Fibroblast of peridontal ligament (primary cell): ENCODE data around the gene PDE9A.
A peak's percentile ranks its signal among the peaks of the same experiment; 100 is the strongest.

ENCODE experiments used
- DNase-seq: peaks from one replicate; pipeline ENCODE4 v3.0.0-alpha.2; 2010; ENCODE audit errors: extremely low read depth

PDE9A gene

DNA sequence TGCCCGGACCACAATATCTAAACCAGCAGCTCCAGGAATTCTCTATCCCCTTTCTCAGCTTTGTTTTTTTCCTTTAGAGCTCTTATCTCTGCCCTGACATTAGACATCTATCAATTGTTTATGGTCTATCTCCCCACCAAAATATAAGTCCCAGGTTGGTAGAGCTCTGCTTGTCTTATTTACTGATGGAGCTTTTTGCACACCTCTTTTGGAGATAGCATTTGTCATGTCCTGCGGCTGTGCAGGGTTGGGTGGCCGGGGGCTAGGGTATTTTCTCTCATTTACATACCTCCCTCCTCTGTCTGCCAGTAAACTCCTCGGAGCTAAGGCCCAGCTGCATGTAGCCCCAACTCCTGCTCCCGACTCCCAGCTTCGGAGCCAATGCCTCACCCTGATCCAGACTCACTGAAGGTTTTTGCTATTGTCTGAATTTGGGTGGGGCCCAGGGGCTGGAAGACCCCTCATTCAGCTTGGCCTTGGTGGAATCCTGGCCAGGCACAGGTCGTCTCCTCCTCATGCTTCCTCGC is 11.1 kb upstream of the PDE9A start:
- DNase-seq = no peak

DNA sequence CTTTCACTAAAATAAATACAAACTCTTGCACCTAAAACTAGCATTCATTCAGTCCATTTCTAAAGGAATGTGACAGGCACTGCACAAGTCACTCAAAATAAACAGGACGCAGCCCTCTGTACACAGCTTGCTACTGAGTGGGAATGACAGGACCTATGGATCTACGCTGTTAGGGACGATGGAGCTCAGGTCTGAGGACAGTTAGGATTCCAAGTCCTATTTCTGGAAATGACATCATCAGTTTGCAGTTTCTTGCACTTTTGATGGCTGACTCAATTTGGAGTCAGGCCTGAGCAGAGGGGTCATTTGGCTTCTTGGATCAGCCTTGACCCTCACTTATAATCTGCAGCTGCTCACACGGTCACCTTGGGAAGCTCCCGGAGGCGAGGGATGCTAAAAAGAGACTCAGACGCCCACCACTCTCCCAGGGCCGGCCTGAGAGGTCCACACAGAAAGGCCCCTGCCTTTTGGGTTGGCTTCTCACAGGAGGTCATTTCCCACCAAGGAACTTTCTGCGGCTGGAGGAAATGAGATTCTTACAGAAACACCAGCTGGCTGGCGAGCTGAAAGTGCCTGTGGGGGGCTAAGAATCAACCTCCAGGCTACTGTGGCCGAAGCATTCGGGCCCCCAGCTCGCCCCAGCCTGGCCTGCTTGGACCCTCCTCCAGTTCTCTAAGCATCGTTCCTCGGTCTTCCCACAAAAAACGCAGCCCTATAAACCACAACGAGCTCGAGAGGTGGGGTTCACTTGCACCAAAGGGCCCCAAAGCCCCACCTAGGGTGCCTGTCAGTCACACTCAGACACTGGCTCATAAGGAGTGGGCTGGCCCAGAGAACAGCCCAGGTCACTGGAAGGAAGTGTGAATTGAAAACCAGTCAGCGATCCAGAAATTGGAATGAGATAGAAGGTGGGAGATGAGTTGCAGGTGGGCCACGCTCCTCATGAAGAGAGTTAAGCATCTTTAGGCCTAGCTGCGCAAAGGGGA is 8.9 kb upstream of the PDE9A start:
- DNase-seq = peak; percentile 31

DNA sequence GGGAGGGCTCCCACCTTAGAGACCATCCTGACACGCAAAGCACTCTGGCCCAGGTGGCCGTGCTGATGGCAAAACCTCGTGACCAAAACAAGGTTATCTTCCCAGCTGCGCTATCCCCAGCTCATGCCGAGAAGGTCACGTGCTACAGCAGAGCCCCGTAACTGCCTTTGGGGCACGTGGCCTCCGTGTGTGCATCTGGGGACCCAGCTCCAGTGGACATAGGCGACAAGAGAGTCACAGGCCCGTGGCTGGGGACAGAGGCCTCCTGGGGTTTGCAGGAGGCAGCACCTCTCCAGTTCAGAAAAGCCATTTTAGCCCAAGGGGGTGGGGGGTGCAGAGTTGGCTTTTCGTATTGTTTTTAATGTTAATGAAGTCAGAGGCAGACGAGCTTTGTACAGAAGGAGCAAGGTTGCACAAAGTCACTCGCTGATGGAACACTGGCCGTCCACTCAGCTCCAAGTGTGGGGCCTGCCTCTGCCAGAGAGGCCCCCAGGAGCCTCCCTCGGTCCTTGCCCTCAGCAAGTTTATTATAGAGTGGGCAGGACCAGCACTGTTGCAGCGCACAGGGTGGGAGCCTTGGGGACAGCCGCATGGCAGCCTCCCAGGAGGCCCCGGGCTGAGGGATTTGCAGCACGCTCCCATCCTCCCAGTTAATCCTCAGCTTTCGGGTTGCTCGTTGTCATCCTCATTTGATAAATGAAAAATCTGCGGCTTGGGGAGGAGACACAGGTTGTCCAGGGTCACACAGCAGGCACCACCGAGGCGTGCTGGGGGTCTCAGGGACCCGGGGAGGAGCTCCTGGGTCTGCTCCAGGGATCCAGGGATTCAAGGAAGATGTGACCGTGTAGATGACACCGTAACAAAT is 8.0 kb upstream of the PDE9A start:
- no peak for DNase-seq

DNA sequence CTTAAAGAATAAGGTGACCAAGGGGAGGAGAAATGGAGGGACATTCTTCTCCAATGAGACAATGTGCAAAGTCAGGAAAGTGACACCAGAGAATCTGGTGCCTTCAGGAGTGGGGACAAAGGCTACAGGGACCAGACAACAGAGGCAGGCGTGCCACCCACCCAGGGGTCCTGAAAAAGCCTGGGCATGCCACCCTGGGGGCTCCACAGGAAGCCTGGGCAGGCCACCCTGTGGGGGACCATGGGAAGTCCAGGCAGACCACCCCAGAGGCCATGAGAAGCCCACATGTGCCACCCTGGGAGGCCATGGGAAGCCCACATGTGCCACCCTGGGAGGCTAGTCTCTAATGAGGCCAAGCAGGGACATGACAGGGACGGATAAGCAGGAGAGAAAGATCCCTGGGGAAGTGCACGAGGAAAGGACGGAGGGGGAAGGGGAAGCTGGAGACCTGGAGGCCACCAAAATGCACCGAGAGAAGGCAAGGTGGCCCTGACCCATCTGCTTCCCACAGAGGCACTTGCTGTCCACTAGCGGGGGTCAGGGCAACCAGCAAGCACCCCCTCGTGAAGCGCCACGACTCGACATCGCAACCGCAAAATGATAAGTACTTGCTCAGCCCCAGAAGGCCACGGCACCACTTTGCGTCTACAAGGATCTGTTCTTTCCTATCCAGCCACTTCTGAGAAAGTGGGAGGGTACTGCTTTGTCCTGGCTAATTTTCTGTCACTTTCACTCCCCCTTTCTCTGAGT is 7.2 kb upstream of the PDE9A start:
- DNase-seq = no peak

DNA sequence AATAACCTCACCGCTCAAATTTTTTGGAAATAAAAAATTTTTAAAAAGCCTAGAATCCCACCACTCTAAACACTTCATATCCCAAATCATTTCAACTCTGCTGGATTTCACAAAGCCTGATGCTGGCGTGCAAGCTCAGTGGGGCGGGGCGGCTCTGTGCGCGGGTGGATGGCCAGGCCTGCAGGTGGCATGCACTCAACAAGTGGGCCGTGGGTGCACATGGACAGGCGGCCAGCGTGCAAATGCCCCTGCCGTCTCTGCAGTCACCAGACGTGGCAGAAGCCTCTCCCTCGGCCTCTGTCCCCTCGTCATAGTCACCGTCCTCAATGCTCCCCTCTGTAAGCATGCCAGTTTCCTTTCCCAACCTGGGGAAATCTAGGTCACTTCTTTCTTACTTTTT is 6.6 kb upstream of the PDE9A start:
- DNase-seq = no peak

DNA sequence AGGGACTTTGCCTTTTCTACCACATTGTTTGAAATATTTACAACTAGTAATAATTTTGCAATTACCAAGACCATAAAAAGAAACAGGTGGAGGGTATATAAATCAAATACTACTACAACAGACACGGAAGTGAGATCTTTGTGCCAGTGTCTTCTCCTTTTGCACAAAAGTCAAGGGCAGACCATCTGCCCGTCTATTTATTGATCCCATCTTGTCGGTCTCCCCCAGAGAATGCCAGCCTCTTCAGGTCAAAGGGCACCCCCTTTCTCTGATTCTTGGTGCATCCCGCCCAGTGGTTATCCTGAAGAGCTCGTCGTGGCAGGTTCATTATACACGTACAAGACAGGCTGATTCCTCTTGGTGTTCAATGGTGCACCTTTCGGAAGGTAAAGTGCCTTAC is 4.8 kb upstream of the PDE9A start:
- DNase-seq = no peak

GRCh38 chr21:42649122-42650032 is 4.0 kb upstream of the PDE9A start:
- no peak for DNase-seq

DNA sequence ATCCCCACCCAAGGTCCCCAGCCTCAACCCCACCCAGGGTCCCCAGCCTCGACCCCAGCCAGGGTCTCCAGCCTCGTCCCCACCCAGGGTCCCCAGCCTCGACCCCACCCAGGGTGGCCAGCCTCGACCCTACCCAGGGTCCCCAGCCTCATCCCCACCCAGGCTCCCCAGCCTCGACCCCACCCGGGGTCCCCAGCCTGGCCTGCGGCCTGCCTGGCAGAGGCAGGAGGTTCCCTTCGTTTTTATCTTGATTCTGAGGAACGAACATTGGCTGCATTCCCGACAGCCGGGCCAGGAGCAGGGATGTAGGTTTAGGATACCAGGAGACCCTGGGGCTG is 3.4 kb upstream of the PDE9A start:
- DNase-seq = no peak

DNA sequence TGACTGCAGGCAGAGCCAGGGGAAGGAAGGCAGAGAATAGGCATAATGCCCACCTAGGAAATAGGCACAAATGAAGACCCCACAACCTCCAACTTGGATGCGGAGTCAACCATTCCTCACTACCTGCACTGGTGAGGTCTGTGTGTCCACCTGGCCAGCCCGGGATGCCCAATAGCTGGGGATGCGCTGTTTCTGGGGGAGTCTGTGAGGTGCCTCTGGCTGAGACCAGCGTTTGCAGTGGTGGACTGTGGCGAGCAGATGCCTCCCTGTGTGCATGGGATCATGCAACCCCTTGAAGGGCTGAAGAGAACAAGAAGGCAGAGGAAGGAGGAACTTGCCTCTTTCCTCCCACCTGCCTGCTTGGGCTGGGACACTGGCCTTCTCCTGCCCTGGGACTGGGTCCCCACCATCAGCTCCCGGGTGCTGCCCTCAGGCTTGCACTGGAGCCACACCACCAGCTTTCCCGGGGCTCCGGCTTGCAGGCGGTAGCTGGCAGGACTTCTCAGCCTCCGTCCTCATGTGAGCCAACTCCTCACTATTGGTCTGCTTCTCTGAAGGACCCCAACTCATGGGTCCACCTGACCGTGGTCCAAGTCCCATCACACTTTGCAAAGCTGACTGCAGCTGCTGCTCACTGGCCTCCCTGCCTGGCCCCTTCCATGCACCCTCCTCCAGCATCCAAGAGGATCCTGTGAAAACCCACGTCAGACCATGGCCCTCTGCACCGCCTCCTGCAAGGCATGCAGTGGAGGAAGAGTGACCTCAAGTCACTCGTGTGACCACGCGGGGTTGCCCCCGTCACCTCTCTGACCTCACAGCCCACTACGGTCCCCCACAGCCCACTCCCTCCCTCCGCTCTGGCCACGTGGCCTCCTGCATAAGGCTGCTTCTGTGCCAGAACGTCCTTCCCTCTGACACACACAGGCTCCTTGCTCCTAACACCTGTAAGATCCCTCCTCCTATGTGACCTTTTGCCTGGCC is 2.7 kb upstream of the PDE9A start:
- no peak for DNase-seq

DNA sequence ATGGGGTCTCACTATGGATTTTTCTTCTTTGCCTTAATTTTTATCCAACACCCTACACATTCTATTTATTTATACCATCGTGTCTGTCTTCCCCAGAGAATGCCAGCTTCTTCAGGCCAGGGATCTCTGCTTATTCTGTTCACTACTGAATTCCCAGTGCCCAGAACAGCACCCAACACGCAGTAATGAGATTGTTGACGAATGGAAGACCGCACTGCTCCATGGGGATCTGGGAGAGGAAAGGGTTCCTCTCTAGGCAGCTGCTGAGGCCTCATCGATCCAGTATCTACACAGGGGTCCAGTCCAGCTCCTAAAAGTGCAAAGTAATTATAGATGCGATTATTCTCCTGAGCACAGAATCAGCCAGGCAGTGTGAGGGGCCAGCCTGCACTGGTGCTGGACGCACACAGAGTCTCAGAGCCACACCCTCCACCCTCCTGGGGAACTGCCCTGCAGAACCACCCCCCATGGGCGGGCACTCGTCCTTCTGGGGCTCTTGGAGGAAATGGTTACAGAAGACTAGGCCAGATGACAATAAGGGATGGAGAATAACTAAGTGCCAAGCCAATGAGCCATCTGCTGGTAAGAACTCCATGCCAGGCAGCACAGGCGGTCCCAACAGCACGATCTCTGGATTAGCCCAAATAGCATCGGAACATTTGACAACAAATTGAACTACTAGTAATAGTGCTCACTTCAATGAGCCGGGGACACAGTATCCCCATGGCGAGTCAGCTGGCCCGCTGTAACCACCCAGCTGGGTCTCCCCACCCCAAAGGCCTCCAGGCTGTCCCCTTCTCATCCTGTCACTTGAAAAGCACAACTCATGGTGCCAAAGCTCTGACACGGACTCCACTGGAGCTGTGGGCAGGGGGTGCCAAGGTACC is 1.7 kb upstream of the PDE9A start:
- no peak for DNase-seq

DNA sequence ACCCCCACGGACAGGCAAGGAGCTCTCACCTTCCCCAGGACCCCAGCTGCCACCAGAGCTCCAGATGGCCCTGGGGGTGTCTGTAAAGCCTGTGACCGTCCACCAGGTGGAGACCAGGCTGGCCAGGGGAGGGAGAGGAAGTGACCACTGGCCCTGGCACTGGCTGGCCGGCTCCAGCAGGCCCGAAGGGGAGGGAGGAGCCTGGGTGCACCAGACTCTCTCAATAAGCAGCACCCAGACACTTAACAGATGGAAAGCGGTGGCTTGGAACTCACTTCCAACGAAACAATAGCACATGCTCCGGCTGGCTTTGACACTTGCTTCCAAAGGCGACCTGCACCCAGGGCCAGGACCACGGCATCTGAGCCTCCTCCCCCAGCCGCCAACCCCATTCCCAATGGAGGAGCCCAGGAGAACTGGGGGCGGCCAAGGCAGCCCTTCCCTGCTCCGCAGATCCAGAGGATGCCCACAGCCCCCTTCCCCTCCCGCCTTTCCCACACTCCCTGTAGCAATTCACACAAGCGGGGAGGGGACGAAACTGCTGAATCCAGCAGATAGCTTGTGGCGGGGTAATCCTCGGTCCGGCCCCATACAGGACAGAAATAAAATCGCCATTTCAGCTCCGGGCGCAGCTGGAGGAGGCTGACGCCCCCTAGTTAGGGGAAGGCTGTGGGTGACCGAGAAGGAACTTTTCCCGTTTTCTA is 742 bp upstream of the PDE9A start:
- peak; percentile 2 for DNase-seq

GRCh38 chr21:42654179-42654912 is 925 bp downstream of the PDE9A start:
- DNase-seq = no peak

GRCh38 chr21:42654913-42655795 is 1.7 kb downstream of the PDE9A start:
- no peak for DNase-seq

GRCh38 chr21:42655796-42656770 is 2.7 kb downstream of the PDE9A start:
- DNase-seq = no peak

DNA sequence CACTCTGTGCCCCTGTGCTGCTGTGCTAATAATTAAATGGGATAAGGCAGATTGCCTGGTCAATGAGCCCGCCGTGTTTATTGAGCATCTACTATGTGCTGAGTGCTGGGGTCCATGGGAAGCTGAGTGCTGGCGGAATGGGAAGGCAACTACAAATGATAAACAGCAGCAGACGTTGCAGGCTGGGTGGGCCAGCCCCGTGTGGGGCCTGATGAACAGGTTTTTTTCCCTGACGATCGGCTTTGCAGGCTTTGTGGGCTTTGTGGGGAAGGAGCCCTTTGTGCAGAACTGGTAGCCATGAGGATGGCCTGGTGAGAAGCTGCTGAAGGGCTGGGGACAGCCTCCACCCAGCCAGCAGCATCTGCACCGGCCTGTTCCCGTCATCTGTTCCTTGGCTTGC is 3.5 kb downstream of the PDE9A start:
- no peak for DNase-seq
